H1 (cell line): ENCODE data around the gene EYA2.

Experiments
- BRCA1 ChIP-seq: IDR thresholded peaks from 2 replicates; pipeline ENCODE4 v1.6.1; 2012; ENCODE audit warnings: low read depth, low read length, improper control_type of control experiment
- CTCF ChIP-seq, 3 experiments: IDR thresholded peaks; 1 replicate in 2 of 3; 2 replicates in 1 of 3; pipeline versions ENCODE4 v1.5.1 to v1.6.1; 2011; ENCODE audit warnings: low read length in 3 of 3, mild to moderate bottlenecking in 3 of 3, inconsistent platforms in 2 of 3, low read depth in 1 of 3, moderate library complexity in 1 of 3; ENCODE audit not compliant: insufficient read depth in 1 of 3; ENCODE audit errors: control extremely low read depth in 1 of 3
- E2F6 ChIP-seq: IDR thresholded peaks from 2 replicates; pipeline ENCODE4 v1.6.1; 2012; ENCODE audit warnings: inconsistent platforms
- GTF2F1 ChIP-seq: IDR thresholded peaks from 2 replicates; pipeline ENCODE4 v1.6.1; 2012; ENCODE audit warnings: low read depth, low read length, improper control_type of control experiment, borderline replicate concordance
- POLR2AphosphoS5 ChIP-seq: IDR thresholded peaks from 2 replicates; pipeline ENCODE4 v1.6.1; 2011; ENCODE audit warnings: low read depth, low read length

- TF ChIP-seq E2F6 (no peak), CTCF (IDR thresholded peaks at IDR 0.05; ENCODE audit: control extremely low read depth in 1 of 3, insufficient read depth in 1 of 3, low read depth in 1 of 3, low read length in 3 of 3) (no peak), BRCA1 (no peak), GTF2F1 (no peak), POLR2AphosphoS5 (no peak)
These were observed 334.0 kb downstream of the EYA2 start for GRCh38 chr20:47228654-47229053.
